ENCODE measurements around the gene ODAD4. TPM values are rescaled to one million over a fixed set of nuclear protein-coding genes. Genes with fewer than 3 reads are reported as not detected.

ODAD4 gene, protein sequence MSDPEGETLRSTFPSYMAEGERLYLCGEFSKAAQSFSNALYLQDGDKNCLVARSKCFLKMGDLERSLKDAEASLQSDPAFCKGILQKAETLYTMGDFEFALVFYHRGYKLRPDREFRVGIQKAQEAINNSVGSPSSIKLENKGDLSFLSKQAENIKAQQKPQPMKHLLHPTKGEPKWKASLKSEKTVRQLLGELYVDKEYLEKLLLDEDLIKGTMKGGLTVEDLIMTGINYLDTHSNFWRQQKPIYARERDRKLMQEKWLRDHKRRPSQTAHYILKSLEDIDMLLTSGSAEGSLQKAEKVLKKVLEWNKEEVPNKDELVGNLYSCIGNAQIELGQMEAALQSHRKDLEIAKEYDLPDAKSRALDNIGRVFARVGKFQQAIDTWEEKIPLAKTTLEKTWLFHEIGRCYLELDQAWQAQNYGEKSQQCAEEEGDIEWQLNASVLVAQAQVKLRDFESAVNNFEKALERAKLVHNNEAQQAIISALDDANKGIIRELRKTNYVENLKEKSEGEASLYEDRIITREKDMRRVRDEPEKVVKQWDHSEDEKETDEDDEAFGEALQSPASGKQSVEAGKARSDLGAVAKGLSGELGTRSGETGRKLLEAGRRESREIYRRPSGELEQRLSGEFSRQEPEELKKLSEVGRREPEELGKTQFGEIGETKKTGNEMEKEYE
- total RNA-seq = 1.3 and 3.9 TPM in 2 replicates

DNA sequence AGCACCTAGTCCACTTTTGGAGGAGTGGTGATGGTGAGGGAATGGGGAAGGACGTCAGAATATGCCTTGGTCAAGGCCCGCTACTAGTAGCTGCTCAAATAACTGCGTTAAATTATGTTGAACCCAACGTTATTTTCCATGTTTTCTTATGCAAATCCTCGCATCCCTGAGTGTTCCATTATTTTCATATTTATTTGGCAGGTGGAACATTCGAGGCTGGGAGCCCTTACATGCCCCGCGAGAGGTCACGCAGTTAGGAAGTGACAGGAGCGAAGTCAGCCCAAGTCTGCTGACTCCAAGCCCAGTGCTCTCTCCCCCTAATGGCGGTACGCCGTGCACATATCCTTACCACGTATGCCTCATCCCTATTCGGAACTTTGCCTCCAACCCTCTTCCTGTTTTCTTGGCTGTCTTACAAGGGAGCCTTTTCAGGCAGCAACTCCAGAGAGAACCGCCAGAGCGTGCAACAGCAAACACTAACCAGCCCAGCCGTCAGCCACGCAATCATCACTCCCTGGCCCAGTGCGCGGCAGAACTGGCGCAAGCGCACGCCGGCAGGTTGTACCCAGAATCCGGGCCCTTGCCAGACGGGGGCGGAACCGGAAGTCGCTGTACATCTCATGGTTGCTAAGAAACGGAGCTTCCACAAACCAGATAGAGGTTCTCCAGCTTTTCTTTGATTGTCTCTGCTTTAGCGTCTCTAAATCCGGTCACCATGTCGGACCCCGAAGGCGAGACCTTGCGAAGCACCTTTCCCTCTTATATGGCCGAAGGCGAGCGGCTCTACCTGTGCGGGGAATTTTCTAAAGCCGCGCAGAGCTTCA, at the start of gene ODAD4:
Gene ODAD4, plus strand, starts transcription at position 609 of the 824 bp plus-strand sequence. Its CDS starts 107 bp downstream, at position 716.

DNA sequence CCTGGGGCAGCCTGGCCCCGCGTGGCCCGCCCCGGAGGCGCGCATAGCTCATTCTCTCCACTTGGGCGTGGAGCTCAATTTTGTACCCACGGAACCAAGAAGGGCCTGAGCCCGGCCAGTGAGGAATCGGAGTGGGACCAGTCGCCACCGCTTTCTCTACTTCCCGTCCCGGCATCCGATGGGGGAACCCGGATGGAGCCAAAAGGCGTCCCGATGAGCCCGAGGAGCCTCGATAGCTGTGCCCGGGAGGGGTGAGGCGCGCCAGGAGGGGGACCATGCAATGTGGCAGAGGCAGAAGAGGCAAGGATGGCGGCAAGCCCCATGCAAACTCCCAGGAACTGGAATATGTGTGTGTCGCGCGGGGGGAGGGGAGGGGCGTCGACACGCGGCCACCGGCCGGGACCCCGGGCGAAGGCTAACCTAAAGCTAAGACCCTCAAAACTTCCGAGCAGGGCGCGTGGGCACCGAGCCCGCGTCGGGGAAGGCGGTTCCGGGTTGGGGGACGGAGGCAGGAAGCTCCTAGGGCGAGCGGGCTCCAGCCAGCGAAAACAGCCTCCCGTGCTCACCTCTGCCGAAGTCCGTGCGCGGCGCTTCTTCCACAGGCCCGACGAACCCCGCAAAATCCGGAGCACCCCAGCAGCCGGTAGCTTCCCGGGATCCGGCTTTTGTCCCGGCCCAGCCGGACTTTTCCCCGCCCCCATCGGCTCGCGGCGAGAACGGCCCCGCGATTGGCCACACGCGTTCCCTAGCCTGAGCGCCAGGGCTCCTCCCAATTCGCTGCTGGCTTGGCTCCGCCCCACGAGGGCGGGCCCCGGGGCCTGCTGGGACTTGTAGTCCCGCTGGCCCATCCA, 11.9 kb upstream of the ODAD4 start, which contains the start of gene ACLY:
Gene ACLY, minus strand, starts transcription at position 638 of the 851 bp plus-strand sequence. CDS start 5,078 bp downstream, outside the sequence.

DNA sequence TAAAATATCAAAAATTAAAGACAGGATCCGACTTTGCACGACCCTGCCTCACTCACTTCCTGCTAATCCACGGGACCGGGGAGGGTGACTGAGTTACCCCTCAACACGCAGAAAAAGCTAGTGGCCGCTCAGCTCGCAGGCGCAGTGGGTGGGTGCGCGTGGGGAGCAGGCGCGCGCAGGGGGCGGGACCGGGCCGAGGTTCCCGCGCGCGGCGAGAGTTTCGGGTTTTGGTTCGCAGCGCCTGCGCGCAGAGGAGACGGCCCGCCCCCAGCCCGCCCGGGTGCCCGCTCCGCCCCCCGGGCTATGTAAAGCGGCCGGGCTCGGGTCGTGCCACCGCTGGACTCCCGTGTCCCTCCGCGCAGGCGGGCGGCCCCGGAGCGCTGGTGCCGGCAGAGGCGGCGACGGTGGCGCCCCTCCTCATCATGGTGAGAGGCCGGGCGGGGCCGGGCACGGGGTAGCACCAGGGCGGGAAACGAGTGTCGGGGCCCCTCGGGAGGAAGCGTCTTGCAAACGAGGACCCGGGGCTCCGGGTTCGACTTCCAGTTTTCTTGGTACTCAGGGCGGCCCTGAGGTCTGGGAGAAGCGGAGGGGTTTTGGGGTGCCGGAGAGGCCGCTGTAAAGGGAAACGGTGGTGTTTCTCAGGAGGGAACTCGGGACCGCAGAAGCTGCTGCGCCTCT, 36.2 kb downstream of the ODAD4 start, which contains the start of gene CNP:
Gene CNP, plus strand, starts transcription at position 333 of the 678 bp plus-strand sequence. Its CDS starts 90 bp downstream, at position 423.

Other genes with a start within 250 kb of the ODAD4 start
- 98.0 and 127 TPM in 2 replicates for gene EIF1, start 241.7 kb upstream of the ODAD4 start, total RNA-seq
- gene GAST, start 218.3 kb upstream of the ODAD4 start, total RNA-seq = not detected in 2 replicates
- 0.11 TPM in 1 of 2 replicates, not detected in the other for gene HAP1, start 196.0 kb upstream of the ODAD4 start, total RNA-seq
- 5.1 and 9.0 TPM in 2 replicates for gene JUP, start 143.9 kb upstream of the ODAD4 start, total RNA-seq
- gene P3H4, start 118.7 kb upstream of the ODAD4 start, total RNA-seq = 41.6 and 49.8 TPM in 2 replicates
- 340 and 384 TPM in 2 replicates for gene FKBP10, start 117.6 kb upstream of the ODAD4 start, total RNA-seq
- 77.0 and 90.6 TPM in 2 replicates for gene NT5C3B, start 94.4 kb upstream of the ODAD4 start, total RNA-seq
- gene KLHL10, start 92.8 kb upstream of the ODAD4 start, total RNA-seq = 0.13 and 0.43 TPM in 2 replicates
- gene KLHL11, start 65.2 kb upstream of the ODAD4 start, total RNA-seq = 28.7 and 34.7 TPM in 2 replicates
- 109 and 118 TPM in 2 replicates for gene ACLY, start 11.7 kb upstream of the ODAD4 start, total RNA-seq
- gene CNP, start 36.2 kb downstream of the ODAD4 start, total RNA-seq = 67.1 and 73.0 TPM in 2 replicates
- 80.9 and 81.3 TPM in 2 replicates for gene DNAJC7, start 86.8 kb downstream of the ODAD4 start, total RNA-seq
- 23.5 and 26.4 TPM in 2 replicates for gene NKIRAS2, start 89.5 kb downstream of the ODAD4 start, total RNA-seq
- 0.11 and 0.26 TPM in 2 replicates for gene C17orf113, start 120.0 kb downstream of the ODAD4 start, total RNA-seq
- gene ZNF385C, start 167.9 kb downstream of the ODAD4 start, total RNA-seq = not detected in 2 replicates
- 15.0 and 15.2 TPM in 2 replicates for gene DHX58, start 182.1 kb downstream of the ODAD4 start, total RNA-seq
- 6.5 and 9.6 TPM in 2 replicates for gene KAT2A, start 190.8 kb downstream of the ODAD4 start, total RNA-seq
- not detected in 2 replicates for gene HSPB9, start 192.2 kb downstream of the ODAD4 start, total RNA-seq
- gene RAB5C, start 224.4 kb downstream of the ODAD4 start, total RNA-seq = 78.4 and 80.0 TPM in 2 replicates

Measured in articular chondrocyte of knee joint (primary cell).